Neural cell (in vitro differentiated cells): Measurements from ENCODE around the gene S100A13. TPM values are rescaled to one million over a fixed set of nuclear protein-coding genes. Genes with fewer than 3 reads are reported as not detected.

Source experiments
- H2AFZ ChIP-seq: fragments of 200-600, 300-800 bp; sonication (generic), shearing (Covaris generic); 2 replicates; pipeline ENCODE4 v1.6.0; 2014; ENCODE audit warnings: low read depth, mild to moderate bottlenecking, antibody characterized with exemption, low read length, moderate library complexity
- H3F3A ChIP-seq: fragments of 200-600 bp; shearing (Covaris generic); 2 replicates; pipeline ENCODE4 v1.6.1; 2016; ENCODE audit warnings: mild to moderate bottlenecking, moderate library complexity, mixed read lengths, antibody characterized with exemption, low read length; ENCODE audit not compliant: insufficient read depth, poor library complexity, severe bottlenecking
- H3K27ac ChIP-seq: fragments of 200-600, 300-800 bp; sonication (generic), shearing (Covaris generic); 2 replicates; pipeline ENCODE4 v1.5.1; 2014; ENCODE audit warnings: mild to moderate bottlenecking, low read length, moderate library complexity
- H3K27me3 ChIP-seq: fragments of 300-800, 200-600 bp; sonication (generic), shearing (Covaris generic); 2 replicates; pipeline ENCODE4 v1.6.0; 2014; ENCODE audit warnings: mild to moderate bottlenecking, low read depth, low read length, moderate library complexity; ENCODE audit not compliant: insufficient read depth
- H3K36me3 ChIP-seq: fragments of 300-800, 200-600 bp; sonication (generic), shearing (Covaris generic); 2 replicates; pipeline ENCODE4 v1.5.1; 2014; ENCODE audit warnings: mild to moderate bottlenecking, antibody characterized with exemption, low read length, moderate library complexity; ENCODE audit not compliant: insufficient read depth
- H3K4me2 ChIP-seq: fragments of 300-800, 200-600 bp; sonication (generic), shearing (Covaris generic); 2 replicates; pipeline ENCODE4 v1.6.0; 2014; ENCODE audit warnings: mild to moderate bottlenecking, low read length
- H3K4me3 ChIP-seq: fragments of 300-800, 200-600 bp; sonication (generic), shearing (Covaris generic); 2 replicates; pipeline ENCODE4 v1.5.1; 2014; ENCODE audit warnings: mild to moderate bottlenecking, low read length, moderate library complexity
- H3K79me2 ChIP-seq: fragments of 200-600 bp; shearing (Covaris generic); replicated peaks from 2 replicates; pipeline ENCODE4 v1.6.0; 2014; ENCODE audit warnings: mild to moderate bottlenecking, low read length, moderate library complexity; ENCODE audit not compliant: insufficient read depth
- H3K9ac ChIP-seq: fragments of 300-800, 200-600 bp; sonication (generic), shearing (Covaris generic); 2 replicates; pipeline ENCODE4 v1.6.1; 2016; ENCODE audit warnings: mild to moderate bottlenecking, low read length, mixed read lengths
- H3K9me2 ChIP-seq: fragments of 200-600 bp; shearing (Covaris generic); 2 replicates; pipeline ENCODE4 v1.6.1; 2016; ENCODE audit warnings: mild to moderate bottlenecking, low read length, mixed read lengths; ENCODE audit not compliant: insufficient read depth
- H3K9me3 ChIP-seq: fragments of 200-600, 300-800 bp; sonication (generic), shearing (Covaris generic); 2 replicates; pipeline ENCODE4 v1.6.1; 2016; ENCODE audit warnings: mild to moderate bottlenecking, mixed run types, low read length, moderate library complexity, mixed read lengths
- H4K20me1 ChIP-seq: fragments of 200-600 bp; shearing (Covaris generic); 2 replicates; pipeline ENCODE4 v1.6.1; 2016; ENCODE audit warnings: mild to moderate bottlenecking, mixed run types; ENCODE audit not compliant: insufficient read depth
- EP300 ChIP-seq: fragments of 450-650 bp; conservative IDR thresholded peaks from 2 replicates; pipeline ENCODE4 v1.6.1; 2014; ENCODE audit warnings: antibody characterized with exemption, mild to moderate bottlenecking, moderate library complexity; ENCODE audit not compliant: poor library complexity, severe bottlenecking
- EZH2 ChIP-seq: fragments of 200-600, 300-800 bp; shearing (Covaris generic), sonication (generic); IDR thresholded peaks from 2 replicates; pipeline ENCODE4 v1.6.1; 2014; ENCODE audit warnings: antibody characterized with exemption, low read length, borderline replicate concordance, mild to moderate bottlenecking; ENCODE audit not compliant: insufficient read depth, poor library complexity, severe bottlenecking
- MXI1 ChIP-seq: fragments of 450-650 bp; conservative IDR thresholded peaks from 2 replicates; pipeline ENCODE4 v1.6.1; 2014; ENCODE audit warnings: antibody characterized with exemption, mild to moderate bottlenecking; ENCODE audit not compliant: poor library complexity, severe bottlenecking
- POLR2AphosphoS5 ChIP-seq: IDR thresholded peaks from 2 replicates; pipeline ENCODE4 v1.6.1; 2012
- RAD21 ChIP-seq: fragments of 450-650 bp; conservative IDR thresholded peaks from 2 replicates; pipeline ENCODE4 v1.6.1; 2014; ENCODE audit warnings: antibody characterized with exemption, mild to moderate bottlenecking, moderate library complexity
- SMC3 ChIP-seq: fragments of 450-650 bp; conservative IDR thresholded peaks from 2 replicates; pipeline ENCODE4 v1.6.1; 2014; ENCODE audit warnings: antibody characterized with exemption, mild to moderate bottlenecking, moderate library complexity; ENCODE audit not compliant: poor library complexity
- TAF1 ChIP-seq: IDR thresholded peaks from 2 replicates; pipeline ENCODE4 v1.6.1; 2012; ENCODE audit warnings: low read depth
- polyA plus RNA-seq: library from polyadenylated mRNA; depleted of rRNA; stranded (reverse); fragments of >200 nt; gene quantifications from 2 replicates; pipeline ENCODE4 v1.2.3, GENCODE V29; 2014
- TF ChIP-seq, protein P1 (sequence below): fragments of 450-650 bp; IDR thresholded peaks from 2 replicates; pipeline ENCODE4 v1.5.1; 2014; ENCODE audit warnings: antibody characterized with exemption, mild to moderate bottlenecking, moderate library complexity; ENCODE audit not compliant: poor library complexity, severe bottlenecking
- TF ChIP-seq, protein P2 (sequence below): IDR thresholded peaks from 2 replicates; pipeline ENCODE4 v1.6.1; 2012; ENCODE audit warnings: borderline replicate concordance

Gene S100A13
- polyA plus RNA-seq, 1 donor from 2014 or later = 2.1 TPM

DNA sequence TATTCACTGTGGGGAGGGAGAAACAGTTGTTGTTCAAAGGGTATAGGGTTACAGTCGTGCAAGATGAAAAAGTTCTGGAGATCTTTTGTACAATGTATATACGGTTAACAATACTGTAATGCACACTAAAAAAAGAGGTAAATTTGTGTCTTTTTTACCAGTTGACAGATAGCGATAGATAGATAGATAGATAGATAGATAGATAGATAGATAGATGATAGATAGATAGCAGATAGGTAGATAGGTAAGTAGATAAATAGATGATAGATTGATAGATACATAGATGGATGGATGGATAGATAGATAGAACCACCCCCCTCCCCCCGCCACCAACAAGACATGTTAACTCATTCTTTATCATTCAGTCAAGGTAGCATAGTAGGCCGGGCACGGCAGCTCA is 24.6 kb downstream of the S100A13 start:
- no peaks in the 10 kb centered on the region for H3K79me2 ChIP-seq
- no peak overlapping the region for H3K4me3 ChIP-seq
- no peaks in the 10 kb centered on the region for H3K27me3 ChIP-seq
- no peak overlapping the region for H2AFZ ChIP-seq
- no peaks in the 10 kb centered on the region for H3F3A ChIP-seq
- H3K4me2 ChIP-seq = no peak overlapping the region
- H3K9me3 ChIP-seq = no peaks in the 10 kb centered on the region
- H3K9ac ChIP-seq = no peak overlapping the region
- no peaks in the 10 kb centered on the region for H4K20me1 ChIP-seq
- TF ChIP-seq POLR2AphosphoS5 (no peak), EP300 (no peak), RAD21 (no peak), TAF1 (no peak), MXI1 (no peak), SMC3 (no peak), EZH2 (no peak)
- TF ChIP-seq, protein P1, sequence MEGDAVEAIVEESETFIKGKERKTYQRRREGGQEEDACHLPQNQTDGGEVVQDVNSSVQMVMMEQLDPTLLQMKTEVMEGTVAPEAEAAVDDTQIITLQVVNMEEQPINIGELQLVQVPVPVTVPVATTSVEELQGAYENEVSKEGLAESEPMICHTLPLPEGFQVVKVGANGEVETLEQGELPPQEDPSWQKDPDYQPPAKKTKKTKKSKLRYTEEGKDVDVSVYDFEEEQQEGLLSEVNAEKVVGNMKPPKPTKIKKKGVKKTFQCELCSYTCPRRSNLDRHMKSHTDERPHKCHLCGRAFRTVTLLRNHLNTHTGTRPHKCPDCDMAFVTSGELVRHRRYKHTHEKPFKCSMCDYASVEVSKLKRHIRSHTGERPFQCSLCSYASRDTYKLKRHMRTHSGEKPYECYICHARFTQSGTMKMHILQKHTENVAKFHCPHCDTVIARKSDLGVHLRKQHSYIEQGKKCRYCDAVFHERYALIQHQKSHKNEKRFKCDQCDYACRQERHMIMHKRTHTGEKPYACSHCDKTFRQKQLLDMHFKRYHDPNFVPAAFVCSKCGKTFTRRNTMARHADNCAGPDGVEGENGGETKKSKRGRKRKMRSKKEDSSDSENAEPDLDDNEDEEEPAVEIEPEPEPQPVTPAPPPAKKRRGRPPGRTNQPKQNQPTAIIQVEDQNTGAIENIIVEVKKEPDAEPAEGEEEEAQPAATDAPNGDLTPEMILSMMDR = no peak
- TF ChIP-seq, protein P2, sequence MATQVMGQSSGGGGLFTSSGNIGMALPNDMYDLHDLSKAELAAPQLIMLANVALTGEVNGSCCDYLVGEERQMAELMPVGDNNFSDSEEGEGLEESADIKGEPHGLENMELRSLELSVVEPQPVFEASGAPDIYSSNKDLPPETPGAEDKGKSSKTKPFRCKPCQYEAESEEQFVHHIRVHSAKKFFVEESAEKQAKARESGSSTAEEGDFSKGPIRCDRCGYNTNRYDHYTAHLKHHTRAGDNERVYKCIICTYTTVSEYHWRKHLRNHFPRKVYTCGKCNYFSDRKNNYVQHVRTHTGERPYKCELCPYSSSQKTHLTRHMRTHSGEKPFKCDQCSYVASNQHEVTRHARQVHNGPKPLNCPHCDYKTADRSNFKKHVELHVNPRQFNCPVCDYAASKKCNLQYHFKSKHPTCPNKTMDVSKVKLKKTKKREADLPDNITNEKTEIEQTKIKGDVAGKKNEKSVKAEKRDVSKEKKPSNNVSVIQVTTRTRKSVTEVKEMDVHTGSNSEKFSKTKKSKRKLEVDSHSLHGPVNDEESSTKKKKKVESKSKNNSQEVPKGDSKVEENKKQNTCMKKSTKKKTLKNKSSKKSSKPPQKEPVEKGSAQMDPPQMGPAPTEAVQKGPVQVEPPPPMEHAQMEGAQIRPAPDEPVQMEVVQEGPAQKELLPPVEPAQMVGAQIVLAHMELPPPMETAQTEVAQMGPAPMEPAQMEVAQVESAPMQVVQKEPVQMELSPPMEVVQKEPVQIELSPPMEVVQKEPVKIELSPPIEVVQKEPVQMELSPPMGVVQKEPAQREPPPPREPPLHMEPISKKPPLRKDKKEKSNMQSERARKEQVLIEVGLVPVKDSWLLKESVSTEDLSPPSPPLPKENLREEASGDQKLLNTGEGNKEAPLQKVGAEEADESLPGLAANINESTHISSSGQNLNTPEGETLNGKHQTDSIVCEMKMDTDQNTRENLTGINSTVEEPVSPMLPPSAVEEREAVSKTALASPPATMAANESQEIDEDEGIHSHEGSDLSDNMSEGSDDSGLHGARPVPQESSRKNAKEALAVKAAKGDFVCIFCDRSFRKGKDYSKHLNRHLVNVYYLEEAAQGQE = no peak
- H3K36me3 ChIP-seq = no peaks in the 10 kb centered on the region
- H3K9me2 ChIP-seq = no peaks in the 10 kb centered on the region
- no peak overlapping the region for H3K27ac ChIP-seq

DNA sequence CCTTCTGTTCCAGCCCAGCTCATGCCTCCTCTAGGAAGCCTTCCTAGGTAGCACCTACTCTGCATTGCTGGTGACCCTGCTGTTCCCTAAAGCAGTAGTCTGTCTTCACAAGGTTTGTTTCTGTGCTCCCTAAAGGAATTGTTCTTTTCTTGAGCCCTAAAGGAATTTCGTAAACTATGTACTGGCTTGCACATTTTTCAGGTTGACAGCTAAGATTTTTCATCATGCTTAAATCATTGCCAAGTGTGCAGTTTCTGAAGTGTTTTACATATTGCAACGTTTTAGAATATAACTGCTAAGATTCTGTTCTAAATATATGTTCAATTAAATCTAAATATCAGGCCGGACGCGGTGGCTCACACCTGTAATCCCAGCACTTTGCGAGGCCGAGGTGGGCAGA is 27.5 kb downstream of the S100A13 start:
- Histone ChIP-seq H3K9ac (no peak overlapping the region), H3K36me3 (no peaks in the 10 kb centered on the region), H3K27ac (no peak overlapping the region), H3K9me2 (no peaks in the 10 kb centered on the region), H3K4me2 (no peak overlapping the region), H3K27me3 (no peaks in the 10 kb centered on the region), H3K79me2 (no peaks in the 10 kb centered on the region), H4K20me1 (no peaks in the 10 kb centered on the region), H2AFZ (no peak overlapping the region), H3K9me3 (no peaks in the 10 kb centered on the region), H3K4me3 (no peak overlapping the region), H3F3A (no peaks in the 10 kb centered on the region)
- no peak for TF ChIP-seq POLR2AphosphoS5
- TF ChIP-seq, protein P1 = no peak
- TF ChIP-seq, protein P2 = no peak
- no peak for TF ChIP-seq MXI1
- no peak for TF ChIP-seq SMC3
- TF ChIP-seq RAD21 = no peak
- TF ChIP-seq EZH2 = no peak
- TF ChIP-seq EP300 = no peak
- TF ChIP-seq TAF1 = no peak
